T-helper 17 cell (primary cell): ENCODE results near the gene SRD5A2. TPM values are rescaled to one million over a fixed set of nuclear protein-coding genes. Genes with fewer than 3 reads are reported as not detected.

Source experiments
- ATAC-seq: fragments of 150-1000 bp; cut with Tn5 transposase; 2 replicates; pipeline ENCODE4 v1.10.0; 2021; ENCODE audit warnings: mild to moderate bottlenecking, moderate library complexity
- DNase-seq, 3 donors: peaks; one replicate each; pipeline versions ENCODE4 v3.0.0 to v3.0.0-alpha.2; 2020 to 2021
- H3K9me3 ChIP-seq: one replicate; pipeline ENCODE4 v1.7.0; 2013; ENCODE audit warnings: low read length, mild to moderate bottlenecking; ENCODE audit not compliant: control insufficient read depth, poor library complexity, severe bottlenecking
- H3K27ac Mint-ChIP-seq: one replicate; pipeline ENCODE4 v1.8.0; 2022; ENCODE audit warnings: mild to moderate bottlenecking, moderate library complexity, mixed read lengths
- H3K27me3 Mint-ChIP-seq: one replicate; pipeline ENCODE4 v1.8.0; 2022; ENCODE audit warnings: mixed read lengths
- H3K36me3 Mint-ChIP-seq: one replicate; pipeline ENCODE4 v1.8.0; 2022; ENCODE audit warnings: low read depth, mixed read lengths
- H3K4me1 Mint-ChIP-seq: one replicate; pipeline ENCODE4 v1.8.0; 2022; ENCODE audit warnings: mild to moderate bottlenecking, mixed read lengths
- H3K4me3 Mint-ChIP-seq: one replicate; pipeline ENCODE4 v1.8.0; 2022; ENCODE audit warnings: mild to moderate bottlenecking, moderate library complexity, mixed read lengths
- total RNA-seq, 4 donors: library from RNA in 2 of 4; stranded (reverse) in 2 of 4; gene quantifications; one replicate each; pipeline ENCODE4 v1.2.3 and lab custom pipeline; 2022 to 2026

The SRD5A2 gene
- total RNA-seq (not detected), total RNA-seq (lab: John Stamatoyannopoulos, UW) (0 reads per million in 2 donors)

- H3K9me3 ChIP-seq, result no peaks in the 10 kb centered on the region
- H3K4me1 Mint-ChIP-seq, result peaks cover 3% of the 10 kb centered on the region
- no peak within 1 kb of the TSS for H3K4me3 Mint-ChIP-seq
- ATAC-seq, result no peak
- peaks cover 31% of the 10 kb centered on the region for H3K27me3 Mint-ChIP-seq
- H3K27ac Mint-ChIP-seq, result no peak within 1 kb of the TSS
- no peak for DNase-seq
- H3K36me3 Mint-ChIP-seq, result peaks cover 4% of the 10 kb centered on the region
These were observed at the start of gene SRD5A2 for GRCh38 chr2:31580321-31581117. Gene SRD5A2 (minus strand): TSS chr2:31580938. CDS start chr2:31580900, 38 bp downstream.

GRCh38 chr2:31606509-31606908 lies 25.8 kb upstream of the SRD5A2 start:
- ATAC-seq (no peak), DNase-seq (no peak)
- Mint-ChIP-seq H3K4me1 (no peaks in the 10 kb centered on the region), H3K4me3 (no peak overlapping the region), H3K27ac (no peak overlapping the region), H3K27me3 (no peaks in the 10 kb centered on the region), H3K36me3 (no peaks in the 10 kb centered on the region)
- H3K9me3 ChIP-seq, result no peaks in the 10 kb centered on the region

- H3K36me3 Mint-ChIP-seq, result no peaks in the 10 kb centered on the region
- no peak for ATAC-seq
- no peaks in the 10 kb centered on the region for H3K4me1 Mint-ChIP-seq
These were observed 18.0 kb upstream of the SRD5A2 start for GRCh38 chr2:31598694-31599093.

GRCh38 chr2:31586230-31586629 lies 5.5 kb upstream of the SRD5A2 start:
- H3K4me3 Mint-ChIP-seq, result no peak overlapping the region
- peaks cover 19% of the 10 kb centered on the region for H3K27me3 Mint-ChIP-seq
- H3K9me3 ChIP-seq, result no peaks in the 10 kb centered on the region
- H3K27ac Mint-ChIP-seq, result no peak overlapping the region
- ATAC-seq (no peak), DNase-seq (no peak)
- peaks cover 1% of the 10 kb centered on the region for H3K4me1 Mint-ChIP-seq
- peaks cover 4% of the 10 kb centered on the region for H3K36me3 Mint-ChIP-seq

More at GRCh38 chr2:31598694-31599093, 18.0 kb upstream of the SRD5A2 start:
- DNase-seq, result no peak
- Mint-ChIP-seq H3K27ac (no peak overlapping the region), H3K27me3 (no peaks in the 10 kb centered on the region), H3K4me3 (no peak overlapping the region)
- no peaks in the 10 kb centered on the region for H3K9me3 ChIP-seq

GRCh38 chr2:31581124-31581795 lies 522 bp upstream of the SRD5A2 start:
- H3K9me3 ChIP-seq, result no peaks in the 10 kb centered on the region
- DNase-seq, result no peak
- peaks cover 3% of the 10 kb centered on the region for H3K4me1 Mint-ChIP-seq
- no peak overlapping the region for H3K27ac Mint-ChIP-seq
- peaks cover 31% of the 10 kb centered on the region for H3K27me3 Mint-ChIP-seq
- peaks cover 4% of the 10 kb centered on the region for H3K36me3 Mint-ChIP-seq
- no peak overlapping the region for H3K4me3 Mint-ChIP-seq
- ATAC-seq, result no peak

- DNase-seq (no peak), ATAC-seq (no peak)
- Mint-ChIP-seq H3K4me1 (peaks cover 3% of the 10 kb centered on the region), H3K27ac (no peak overlapping the region), H3K36me3 (peaks cover 4% of the 10 kb centered on the region), H3K27me3 (peaks cover 31% of the 10 kb centered on the region), H3K4me3 (no peak overlapping the region)
- no peaks in the 10 kb centered on the region for H3K9me3 ChIP-seq
These were observed 780 bp downstream of the SRD5A2 start for GRCh38 chr2:31579996-31580320.

- H3K27me3 Mint-ChIP-seq, result peaks cover 31% of the 10 kb centered on the region
- DNase-seq (no peak), ATAC-seq (no peak)
- peaks cover 4% of the 10 kb centered on the region for H3K36me3 Mint-ChIP-seq
- no peak overlapping the region for H3K27ac Mint-ChIP-seq
- H3K9me3 ChIP-seq, result no peaks in the 10 kb centered on the region
- no peak overlapping the region for H3K4me3 Mint-ChIP-seq
- H3K4me1 Mint-ChIP-seq, result peaks cover 3% of the 10 kb centered on the region
These were observed 2.4 kb downstream of the SRD5A2 start for GRCh38 chr2:31578316-31578715.

- ATAC-seq, result no peak
- Mint-ChIP-seq H3K36me3 (no peaks in the 10 kb centered on the region), H3K4me3 (no peak overlapping the region), H3K4me1 (peaks cover 3% of the 10 kb centered on the region), H3K27me3 (peaks cover 21% of the 10 kb centered on the region), H3K27ac (no peak overlapping the region)
- DNase-seq, result no peak
- no peaks in the 10 kb centered on the region for H3K9me3 ChIP-seq
These were observed 3.6 kb downstream of the SRD5A2 start for GRCh38 chr2:31577143-31577542.

GRCh38 chr2:31568585-31569201 lies 12.0 kb downstream of the SRD5A2 start:
- H3K27me3 Mint-ChIP-seq, result peaks cover 6% of the 10 kb centered on the region
- ATAC-seq (no peak), DNase-seq (no peak)
- no peak overlapping the region for H3K27ac Mint-ChIP-seq
- H3K36me3 Mint-ChIP-seq, result no peaks in the 10 kb centered on the region
- no peaks in the 10 kb centered on the region for H3K4me1 Mint-ChIP-seq
- H3K4me3 Mint-ChIP-seq, result no peak overlapping the region
- H3K9me3 ChIP-seq, result no peaks in the 10 kb centered on the region

- ATAC-seq (no peak), DNase-seq (no peak)
- Mint-ChIP-seq H3K4me1 (no peaks in the 10 kb centered on the region), H3K36me3 (no peaks in the 10 kb centered on the region), H3K4me3 (no peak overlapping the region), H3K27me3 (peaks cover 14% of the 10 kb centered on the region), H3K27ac (no peak overlapping the region)
- no peaks in the 10 kb centered on the region for H3K9me3 ChIP-seq
These were observed 13.1 kb downstream of the SRD5A2 start for GRCh38 chr2:31567679-31568078.

GRCh38 chr2:31563273-31563839 lies 17.4 kb downstream of the SRD5A2 start:
- no peaks in the 10 kb centered on the region for H3K4me1 Mint-ChIP-seq
- no peaks in the 10 kb centered on the region for H3K36me3 Mint-ChIP-seq
- peaks cover 27% of the 10 kb centered on the region for H3K27me3 Mint-ChIP-seq
- ATAC-seq, result no peak
- no peak overlapping the region for H3K4me3 Mint-ChIP-seq
- H3K27ac Mint-ChIP-seq, result no peak overlapping the region
- no peak for DNase-seq
- no peaks in the 10 kb centered on the region for H3K9me3 ChIP-seq

- no peak overlapping the region for H3K4me3 Mint-ChIP-seq
- ATAC-seq (no peak), DNase-seq (no peak)
- H3K27me3 Mint-ChIP-seq, result peaks cover 27% of the 10 kb centered on the region
- H3K4me1 Mint-ChIP-seq, result no peaks in the 10 kb centered on the region
- no peak overlapping the region for H3K27ac Mint-ChIP-seq
- H3K36me3 Mint-ChIP-seq, result no peaks in the 10 kb centered on the region
- no peaks in the 10 kb centered on the region for H3K9me3 ChIP-seq
These were observed 18.9 kb downstream of the SRD5A2 start for GRCh38 chr2:31561823-31562222.
